GM18868 (cell line): ENCODE results near the gene PGM5.

Experiments used
- ATAC-seq: cut with Tn5 transposase; IDR thresholded peaks from one replicate; pipeline ENCODE4 v1.9.1; 2021; ENCODE audit warnings: mild to moderate bottlenecking, moderate library complexity; ENCODE audit not compliant: unreplicated experiment

Gene PGM5

GRCh38 chr9:68530618-68531017, 174.2 kb downstream of the PGM5 start:
- no peak for ATAC-seq

GRCh38 chr9:68532131-68532530, 175.7 kb downstream of the PGM5 start:
- ATAC-seq: no peak

- ATAC-seq: no peak
Measured at GRCh38 chr9:68533678-68534077, 177.3 kb downstream of the PGM5 start.

- ATAC-seq: no peak
Measured at GRCh38 chr9:68536876-68537615, 180.6 kb downstream of the PGM5 start.

- no peak for ATAC-seq
Measured at GRCh38 chr9:68537616-68537880, 181.1 kb downstream of the PGM5 start.

GRCh38 chr9:68538200-68538599, 181.8 kb downstream of the PGM5 start:
- ATAC-seq: no peak

- no peak for ATAC-seq
Measured at GRCh38 chr9:68540712-68541535, 184.5 kb downstream of the PGM5 start, which contains the start of gene TMEM252. Gene TMEM252 (minus strand): TSS chr9:68540883. CDS start chr9:68540814, 69 bp downstream.

GRCh38 chr9:68541568-68541967, 185.2 kb downstream of the PGM5 start:
- no peak for ATAC-seq

- ATAC-seq: peak; percentile 53
Measured at GRCh38 chr9:68545033-68545705, 188.8 kb downstream of the PGM5 start.

- peak; percentile 77 for ATAC-seq
Measured at GRCh38 chr9:68546596-68547390, 190.4 kb downstream of the PGM5 start.

- no peak for ATAC-seq
Measured at GRCh38 chr9:68547417-68547816, 191.0 kb downstream of the PGM5 start.

GRCh38 chr9:68548241-68548640, 191.8 kb downstream of the PGM5 start:
- ATAC-seq: no peak

GRCh38 chr9:68551191-68551590, 194.8 kb downstream of the PGM5 start:
- peak; percentile 41 for ATAC-seq

GRCh38 chr9:68552700-68553476, 196.5 kb downstream of the PGM5 start:
- no peak for ATAC-seq

GRCh38 chr9:68555437-68556150, 199.2 kb downstream of the PGM5 start:
- no peak for ATAC-seq

GRCh38 chr9:68558545-68558944, 202.1 kb downstream of the PGM5 start:
- ATAC-seq: no peak

GRCh38 chr9:68560071-68560844, 203.8 kb downstream of the PGM5 start:
- ATAC-seq: peak; percentile 82

- ATAC-seq: no peak
Measured at GRCh38 chr9:68562461-68562860, 206.1 kb downstream of the PGM5 start.

- no peak for ATAC-seq
Measured at GRCh38 chr9:68567565-68567964, 211.2 kb downstream of the PGM5 start.
